H1 (cell line): Measurements from ENCODE around the gene FARS2. TPM values are rescaled to one million over a fixed set of nuclear protein-coding genes. Genes with fewer than 3 reads are reported as not detected.

Source experiments
- CTCF ChIA-PET: fragments of 300-600 bp; sonication (Branson Sonifier 250); formaldehyde crosslinking; loops from one replicate; lab custom pipeline; 2021; ENCODE audit not compliant: partially characterized antibody; lab: Charles Lee
- POLR2A ChIA-PET: fragments of 300-600 bp; sonication (Branson Sonifier 250); formaldehyde crosslinking; loops from one replicate; lab custom pipeline; 2021; ENCODE audit warnings: inconsistent platforms; ENCODE audit not compliant: partially characterized antibody; lab: Charles Lee
- DNase-seq, 2 experiments: peaks; one replicate each; pipeline versions ENCODE4 v3.0.0 to v3.0.0-alpha.2; 2010 to 2022; ENCODE audit warnings: low spot score in 2 of 2, low read depth in 1 of 2, mixed read lengths in 1 of 2
- FAIRE-seq: peaks from 2 replicates; lab custom pipeline; 2011; peaks lifted over from hg19 to GRCh38; lab: Jason Lieb, UNC
- H2AFZ ChIP-seq: 2 replicates; pipeline ENCODE4 v1.8.1; 2012; ENCODE audit warnings: low read length, inconsistent platforms
- H2AK5ac ChIP-seq: 2 replicates; pipeline ENCODE4 v1.6.1; 2013; ENCODE audit warnings: low read depth, low read length
- H2BK120ac ChIP-seq: replicated peaks from 2 replicates; pipeline ENCODE3; 2013; ENCODE audit warnings: low read depth, low read length, inconsistent platforms
- H2BK12ac ChIP-seq: 2 replicates; pipeline ENCODE4 v1.6.1; 2013; ENCODE audit warnings: low read depth, low read length
- H2BK15ac ChIP-seq: 2 replicates; pipeline ENCODE4 v1.6.1; 2013; ENCODE audit warnings: low read length
- H2BK20ac ChIP-seq: 2 replicates; pipeline ENCODE4 v1.6.1; 2013; ENCODE audit warnings: low read length
- H2BK5ac ChIP-seq: 2 replicates; pipeline ENCODE4 v1.6.1; 2013; ENCODE audit warnings: low read depth, low read length
- H3K14ac ChIP-seq: 2 replicates; pipeline ENCODE4 v1.6.1; 2013; ENCODE audit warnings: inconsistent platforms; ENCODE audit not compliant: insufficient read length
- H3K18ac ChIP-seq: 2 replicates; pipeline ENCODE4 v1.6.1; 2013; ENCODE audit warnings: low read length; ENCODE audit errors: extremely low read depth
- H3K23ac ChIP-seq: 2 replicates; pipeline ENCODE4 v1.6.1; 2013; ENCODE audit warnings: inconsistent platforms; ENCODE audit not compliant: insufficient read length
- H3K23me2 ChIP-seq: 2 replicates; pipeline ENCODE4 v1.6.1; 2013; ENCODE audit warnings: low read depth, low read length
- H3K27ac ChIP-seq: 2 replicates; pipeline ENCODE4 v1.6.1; 2011; ENCODE audit warnings: low read depth, low read length, inconsistent platforms
- H3K27me3 ChIP-seq, 4 experiments: replicated peaks in 1 of 4; 1 replicate in 1 of 4; 2 replicates in 3 of 4; pipeline versions ENCODE4 v1.6.1 to v1.8.1; 2011 to 2013; ENCODE audit warnings: low read length in 3 of 4, mild to moderate bottlenecking in 3 of 4, inconsistent platforms in 2 of 4, mixed read lengths in 2 of 4, moderate library complexity in 1 of 4; ENCODE audit not compliant: control insufficient read depth in 3 of 4, insufficient read depth in 3 of 4; ENCODE audit errors: extremely low read depth in 1 of 4
- H3K36me3 ChIP-seq, 4 experiments: 2 replicates each; pipeline versions ENCODE4 v1.6.1 to v1.8.1; 2011 to 2013; ENCODE audit warnings: mild to moderate bottlenecking in 4 of 4, low read length in 3 of 4, moderate library complexity in 2 of 4, control low read depth in 1 of 4, inconsistent platforms in 1 of 4; ENCODE audit not compliant: insufficient read depth in 4 of 4, control insufficient read depth in 2 of 4
- H3K4ac ChIP-seq: replicated peaks from 2 replicates; pipeline ENCODE3; 2013; ENCODE audit warnings: low read length, low read depth, mixed read lengths, inconsistent platforms; ENCODE audit not compliant: insufficient read length
- H3K4me1 ChIP-seq, 4 experiments: replicated peaks in 1 of 4; 1 replicate in 1 of 4; 2 replicates in 3 of 4; pipeline versions ENCODE4 v1.6.1 to v1.8.1; 2011 to 2013; ENCODE audit warnings: low read length in 3 of 4, inconsistent platforms in 2 of 4, mixed read lengths in 1 of 4; ENCODE audit not compliant: insufficient read depth in 4 of 4, control insufficient read depth in 3 of 4
- H3K4me2 ChIP-seq, 2 experiments: 2 replicates each; pipeline versions ENCODE4 v1.6.1 to v1.8.1; 2011 to 2013; ENCODE audit warnings: low read depth in 2 of 2, low read length in 2 of 2, control low read depth in 1 of 2, inconsistent platforms in 1 of 2, mild to moderate bottlenecking in 1 of 2; ENCODE audit not compliant: insufficient read depth in 1 of 2
- H3K4me3 ChIP-seq, 4 experiments: fragments of 200-600, 300-600 bp in 1 of 4; sonication (generic), shearing (Covaris generic), sonication (Bioruptor Twin) in 1 of 4; 2 replicates each; pipeline versions ENCODE4 v1.5.1 to v1.8.1; 2011 to 2016; ENCODE audit warnings: low read length in 4 of 4, low read depth in 3 of 4, control low read depth in 2 of 4, inconsistent platforms in 2 of 4, mild to moderate bottlenecking in 2 of 4, mixed read lengths in 1 of 4, moderate library complexity in 1 of 4; ENCODE audit not compliant: insufficient read depth in 2 of 4; ENCODE audit errors: extremely low read depth in 1 of 4
- H3K56ac ChIP-seq: replicated peaks from 2 replicates; pipeline ENCODE3; 2013; ENCODE audit warnings: low read depth, mild to moderate bottlenecking, mixed read lengths, low read length, inconsistent platforms; ENCODE audit not compliant: insufficient read length
- H3K79me1 ChIP-seq: 2 replicates; pipeline ENCODE4 v1.6.1; 2013; ENCODE audit warnings: low read depth, low read length, control low read depth
- H3K79me2 ChIP-seq, 2 experiments: 2 replicates each; pipeline versions ENCODE4 v1.6.1 to v1.8.1; 2012 to 2013; ENCODE audit warnings: low read length in 2 of 2, mild to moderate bottlenecking in 2 of 2, inconsistent platforms in 1 of 2; ENCODE audit not compliant: insufficient read depth in 2 of 2, control insufficient read depth in 1 of 2
- H3K9ac ChIP-seq, 4 experiments: replicated peaks in 1 of 4; 1 replicate in 1 of 4; 2 replicates in 3 of 4; pipeline versions ENCODE4 v1.6.1 to v1.8.1; 2011 to 2013; ENCODE audit warnings: low read depth in 3 of 4, low read length in 3 of 4, control low read depth in 2 of 4, mild to moderate bottlenecking in 2 of 4, moderate library complexity in 2 of 4, inconsistent platforms in 1 of 4; ENCODE audit errors: extremely low read depth in 1 of 4
- H3K9me3 ChIP-seq, 2 experiments: 2 replicates each; pipeline versions ENCODE4 v1.6.1 to v1.8.1; 2012 to 2013; ENCODE audit warnings: mild to moderate bottlenecking in 2 of 2, moderate library complexity in 2 of 2, control low read depth in 1 of 2, inconsistent platforms in 1 of 2, low read depth in 1 of 2, low read length in 1 of 2, mixed read lengths in 1 of 2; ENCODE audit not compliant: insufficient read depth in 2 of 2
- H4K20me1 ChIP-seq, 2 experiments: replicated peaks in 1 of 2; 2 replicates each; pipeline versions ENCODE3 to v1.8.1; 2011 to 2013; ENCODE audit warnings: inconsistent platforms in 2 of 2, low read length in 2 of 2, mild to moderate bottlenecking in 1 of 2; ENCODE audit not compliant: insufficient read depth in 2 of 2, control insufficient read depth in 1 of 2
- H4K5ac ChIP-seq: 2 replicates; pipeline ENCODE4 v1.6.1; 2013; ENCODE audit warnings: low read length, low read depth, mixed read lengths, inconsistent platforms; ENCODE audit not compliant: insufficient read length
- H4K8ac ChIP-seq: 2 replicates; pipeline ENCODE4 v1.8.0; 2013; ENCODE audit warnings: mild to moderate bottlenecking, moderate library complexity, low read length, inconsistent platforms; ENCODE audit not compliant: insufficient read depth; ENCODE audit errors: extremely low read depth
- H4K91ac ChIP-seq: replicated peaks from 2 replicates; pipeline ENCODE3; 2013; ENCODE audit warnings: low read length, mixed read lengths, inconsistent platforms; ENCODE audit not compliant: insufficient read length
- CBX5 ChIP-seq: fragments of 300-800, 300-1000 bp; sonication (generic); IDR thresholded peaks from 2 replicates; pipeline ENCODE4 v1.7.1; 2016; ENCODE audit warnings: antibody characterized with exemption, low read length, low read depth
- CHD2 ChIP-seq: IDR thresholded peaks from 2 replicates; pipeline ENCODE4 v1.6.1; 2012; ENCODE audit warnings: low read length, improper control_type of control experiment
- CREB1 ChIP-seq: IDR thresholded peaks from 2 replicates; pipeline ENCODE4 v1.6.1; 2012; ENCODE audit warnings: inconsistent platforms
- EGR1 ChIP-seq: IDR thresholded peaks from 2 replicates; pipeline ENCODE4 v1.6.1; 2011; ENCODE audit warnings: low read depth, low read length, borderline replicate concordance
- EP300 ChIP-seq, 2 experiments: IDR thresholded peaks; 1 replicate in 1 of 2; 2 replicates in 1 of 2; pipeline ENCODE4 v1.6.1; 2011 to 2012; ENCODE audit warnings: low read depth in 2 of 2, low read length in 2 of 2, mild to moderate bottlenecking in 2 of 2, borderline replicate concordance in 1 of 2, inconsistent platforms in 1 of 2, moderate library complexity in 1 of 2
- MAX ChIP-seq: IDR thresholded peaks from 2 replicates; pipeline ENCODE4 v1.6.1; 2012; ENCODE audit warnings: inconsistent platforms
- PHF8 ChIP-seq: fragments of 200-600 bp; sonication (generic); conservative IDR thresholded peaks from 2 replicates; pipeline ENCODE4 v1.7.1; 2012; ENCODE audit warnings: low read depth, mild to moderate bottlenecking, inconsistent platforms, low read length, moderate library complexity
- TAF1 ChIP-seq: IDR thresholded peaks from 2 replicates; pipeline ENCODE4 v1.6.1; 2011; ENCODE audit warnings: mild to moderate bottlenecking, low read depth, low read length
- WGBS, 2 experiments: shearing (Covaris generic) in 1 of 2; methylation state at CpG; one replicate each; pipeline versions ENCODE4 v1.1.6 to v1.1.7; 2013 to 2015; ENCODE audit warnings: low lambda C conversion rate in 2 of 2, mixed read lengths in 2 of 2, inconsistent platforms in 1 of 2, low coverage in 1 of 2, missing lambda C conversion rate in 1 of 2; ENCODE audit not compliant: insufficient replicate concordance in 2 of 2, insufficient coverage in 1 of 2, insufficient read length in 1 of 2; ENCODE audit errors: extremely low coverage in 1 of 2, missing lambda C conversion rate in 1 of 2; 5-methylcytosine and 5-hydroxymethylcytosine counted together
- polyA plus RNA-seq, 7 experiments: library from polyadenylated mRNA; depleted of rRNA in 3 of 7; stranded (reverse) in 5 of 7; unstranded in 2 of 7; fragments of >200 nt in 5 of 7; fragments of 200-250 nt in 2 of 7; gene quantifications; 1 replicate in 5 of 7; 2 replicates in 1 of 7; 4 replicates in 1 of 7; pipeline versions ENCODE4 v1.2.1 to v1.2.3, GENCODE V29; 2011 to 2013; ENCODE audit warnings: missing spikeins in 2 of 7, mixed read lengths in 2 of 7
- total RNA-seq: library from RNA; stranded (reverse); fragmentation: NEBNext Ultra II Directional; extraction: Animal tissue kit (Norgen Biotek cat#: 25700); gene quantifications from 2 replicates; pipeline ENCODE4 v1.2.1, GENCODE V29; 2021
- TF ChIP-seq, protein P1 (sequence below), 3 experiments: IDR thresholded peaks; 1 replicate in 2 of 3; 2 replicates in 1 of 3; pipeline versions ENCODE4 v1.5.1 to v1.6.1; 2011; ENCODE audit warnings: low read length in 3 of 3, mild to moderate bottlenecking in 3 of 3, inconsistent platforms in 2 of 3, low read depth in 1 of 3, moderate library complexity in 1 of 3; ENCODE audit not compliant: insufficient read depth in 1 of 3; ENCODE audit errors: control extremely low read depth in 1 of 3
- TF ChIP-seq, protein P2 (sequence below): IDR thresholded peaks from 2 replicates; pipeline ENCODE4 v1.6.1; 2011; ENCODE audit warnings: low read depth, mild to moderate bottlenecking, low read length; ENCODE audit not compliant: insufficient read depth

FARS2 gene
- total and polyA plus RNA-seq, 2 of the 8 experiments (the other 6 are each of a cell fraction or from before 2014, with no cell fraction given), result 11.7 to 14.4 TPM

- Histone ChIP-seq H3K27me3 (no peaks in the 10 kb centered on the region; a peak in 1 of 7 replicates), H3K9ac (no peak overlapping the region), H2AK5ac (no peak overlapping the region), H4K8ac (no peak overlapping the region), H3K4me3 (no peak overlapping the region), H3K79me2 (no peaks in the 10 kb centered on the region), H2BK12ac (no peak overlapping the region), H3K14ac (no peak overlapping the region), H3K79me1 (no peaks in the 10 kb centered on the region), H3K23me2 (no peaks in the 10 kb centered on the region), H3K27ac (no peak overlapping the region), H2BK120ac (no peak overlapping the region), H3K18ac (no peak overlapping the region), H2BK15ac (no peak overlapping the region), H2BK5ac (no peak overlapping the region), H2BK20ac (no peak overlapping the region), H4K20me1 (no peaks in the 10 kb centered on the region), H3K23ac (no peak overlapping the region), H2AFZ (no peak overlapping the region), H3K36me3 (no peaks in the 10 kb centered on the region), H4K5ac (no peak overlapping the region), H3K9me3 (no peaks in the 10 kb centered on the region), H3K56ac (no peak overlapping the region), H4K91ac (no peak overlapping the region), H3K4me2 (no peak overlapping the region), H3K4me1 (peaks cover 2 to 15% (median 7%) of the 10 kb centered on the region in 4 experiments; a peak in 6 of 7 replicates), H3K4ac (no peak overlapping the region)
- ChIA-PET CTCF (interaction anchor here (0.9 to 1.3 kb wide), 2 partner anchors 216 to 528 kb away, joined by 3 read pairs; no protein-coding TSS in a partner anchor), POLR2A (no interaction called here)
- FAIRE-seq, result no peak
- no peak for DNase-seq
- WGBS, 2 experiments, result 89% methylated on average over 10 of the region's 10 CpGs; no CpG with 5 or more reads in 1 of the 2 experiments
- no peak for TF ChIP-seq MAX
- TF ChIP-seq EP300 (IDR thresholded peaks at IDR 0.05; ENCODE audit: borderline replicate concordance in 1 of 2, low read depth in 2 of 2, low read length in 2 of 2), result no peak
- no peak for TF ChIP-seq EGR1
- TF ChIP-seq, protein P1, sequence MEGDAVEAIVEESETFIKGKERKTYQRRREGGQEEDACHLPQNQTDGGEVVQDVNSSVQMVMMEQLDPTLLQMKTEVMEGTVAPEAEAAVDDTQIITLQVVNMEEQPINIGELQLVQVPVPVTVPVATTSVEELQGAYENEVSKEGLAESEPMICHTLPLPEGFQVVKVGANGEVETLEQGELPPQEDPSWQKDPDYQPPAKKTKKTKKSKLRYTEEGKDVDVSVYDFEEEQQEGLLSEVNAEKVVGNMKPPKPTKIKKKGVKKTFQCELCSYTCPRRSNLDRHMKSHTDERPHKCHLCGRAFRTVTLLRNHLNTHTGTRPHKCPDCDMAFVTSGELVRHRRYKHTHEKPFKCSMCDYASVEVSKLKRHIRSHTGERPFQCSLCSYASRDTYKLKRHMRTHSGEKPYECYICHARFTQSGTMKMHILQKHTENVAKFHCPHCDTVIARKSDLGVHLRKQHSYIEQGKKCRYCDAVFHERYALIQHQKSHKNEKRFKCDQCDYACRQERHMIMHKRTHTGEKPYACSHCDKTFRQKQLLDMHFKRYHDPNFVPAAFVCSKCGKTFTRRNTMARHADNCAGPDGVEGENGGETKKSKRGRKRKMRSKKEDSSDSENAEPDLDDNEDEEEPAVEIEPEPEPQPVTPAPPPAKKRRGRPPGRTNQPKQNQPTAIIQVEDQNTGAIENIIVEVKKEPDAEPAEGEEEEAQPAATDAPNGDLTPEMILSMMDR (IDR thresholded peaks at IDR 0.05; ENCODE audit: control extremely low read depth in 1 of 3, insufficient read depth in 1 of 3, low read depth in 1 of 3, low read length in 3 of 3), result no peak
- no peak for TF ChIP-seq CBX5
- TF ChIP-seq CHD2, result no peak
- TF ChIP-seq PHF8, result no peak
- no peak for TF ChIP-seq TAF1
- no peak for TF ChIP-seq CREB1
- TF ChIP-seq, protein P2, sequence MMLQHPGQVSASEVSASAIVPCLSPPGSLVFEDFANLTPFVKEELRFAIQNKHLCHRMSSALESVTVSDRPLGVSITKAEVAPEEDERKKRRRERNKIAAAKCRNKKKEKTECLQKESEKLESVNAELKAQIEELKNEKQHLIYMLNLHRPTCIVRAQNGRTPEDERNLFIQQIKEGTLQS, result no peak
These were observed 463.6 kb downstream of the FARS2 start for GRCh38 chr6:5724911-5725310.
